Activated CD8-positive, alpha-beta T cell treated with anti-CD3 and anti-CD28 coated beads, Interleukin-2, amount 10 ng/mL, durations not matched to agents 7 days and 5 days (primary cell): ENCODE data around the gene USP54. TPM values are rescaled to one million over a fixed set of nuclear protein-coding genes. Genes with fewer than 3 reads are reported as not detected.

ENCODE experiments used
- ATAC-seq: fragments of 150-1000 bp; cut with Tn5 transposase; one replicate; pipeline ENCODE4 v1.10.0; 2021; ENCODE audit warnings: moderate library complexity
- CTCF ChIA-PET: fragments of 350-600 bp; sonication (Branson Sonifier 250); formaldehyde crosslinking; loops from one replicate; lab custom pipeline; 2021; ENCODE audit warnings: antibody characterized with exemption; lab: Charles Lee
- POLR2A ChIA-PET: fragments of 350-600 bp; sonication (Branson Sonifier 250); formaldehyde crosslinking; loops from one replicate; lab custom pipeline; 2021; ENCODE audit warnings: antibody characterized with exemption; lab: Charles Lee
- DNase-seq: peaks from one replicate; pipeline ENCODE4 v3.0.0-alpha.2; 2020
- H3K27ac Mint-ChIP-seq: one replicate; pipeline ENCODE4 v1.8.0; 2021; ENCODE audit warnings: mild to moderate bottlenecking, mixed read lengths
- H3K27me3 Mint-ChIP-seq: one replicate; pipeline ENCODE4 v1.8.0; 2021; ENCODE audit warnings: low read depth, mixed read lengths
- H3K36me3 Mint-ChIP-seq: one replicate; pipeline ENCODE4 v1.8.0; 2021; ENCODE audit warnings: low read depth, mixed read lengths
- H3K4me1 Mint-ChIP-seq: one replicate; pipeline ENCODE4 v1.8.0; 2021; ENCODE audit warnings: low read depth, mixed read lengths
- H3K4me3 Mint-ChIP-seq: one replicate; pipeline ENCODE4 v1.8.0; 2021; ENCODE audit warnings: mild to moderate bottlenecking, mixed read lengths
- H3K9me3 Mint-ChIP-seq: one replicate; pipeline ENCODE4 v1.8.0; 2022; ENCODE audit warnings: mixed read lengths; ENCODE audit not compliant: insufficient read depth
- total RNA-seq, 2 experiments: library from RNA; stranded (reverse); gene quantifications; one replicate each; pipeline ENCODE4 v1.2.3, GENCODE V29; 2021

USP54 gene
- total RNA-seq, 2 experiments from 2014 or later = 3.7 to 4.3 TPM

DNA sequence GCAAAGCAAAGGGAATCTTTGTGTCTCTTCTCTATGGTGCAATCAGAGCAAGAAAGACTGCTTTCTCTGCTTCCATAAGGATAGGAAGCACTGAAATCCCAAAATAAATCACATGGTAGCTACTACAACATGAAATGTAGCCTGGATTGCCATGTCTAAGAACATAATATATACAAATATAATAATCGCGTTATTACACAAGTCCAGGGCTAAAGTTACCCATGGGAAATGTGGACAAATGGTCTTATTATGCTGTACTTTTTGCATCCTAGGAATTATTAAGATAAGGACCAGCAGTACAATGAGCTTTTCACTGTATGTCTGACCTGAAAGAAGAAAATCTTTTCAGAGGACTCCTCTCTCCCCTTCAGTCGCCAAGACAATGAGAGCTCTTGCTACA lies 71.8 kb downstream of the USP54 start:
- no peaks in the 10 kb centered on the region for H3K27me3 Mint-ChIP-seq
- H3K9me3 Mint-ChIP-seq = no peaks in the 10 kb centered on the region
- POLR2A ChIA-PET = no interaction called here
- CTCF ChIA-PET = interaction anchor here (5.0 to 5.5 kb wide), 2 partner anchors 10 to 125 kb away, joined by 24 to 25 read pairs; no protein-coding TSS in a partner anchor
- H3K4me1 Mint-ChIP-seq = no peaks in the 10 kb centered on the region
- no peak overlapping the region for H3K4me3 Mint-ChIP-seq
- no peaks in the 10 kb centered on the region for H3K36me3 Mint-ChIP-seq
- no peak overlapping the region for H3K27ac Mint-ChIP-seq
- no peak for DNase-seq
- no peak for ATAC-seq

DNA sequence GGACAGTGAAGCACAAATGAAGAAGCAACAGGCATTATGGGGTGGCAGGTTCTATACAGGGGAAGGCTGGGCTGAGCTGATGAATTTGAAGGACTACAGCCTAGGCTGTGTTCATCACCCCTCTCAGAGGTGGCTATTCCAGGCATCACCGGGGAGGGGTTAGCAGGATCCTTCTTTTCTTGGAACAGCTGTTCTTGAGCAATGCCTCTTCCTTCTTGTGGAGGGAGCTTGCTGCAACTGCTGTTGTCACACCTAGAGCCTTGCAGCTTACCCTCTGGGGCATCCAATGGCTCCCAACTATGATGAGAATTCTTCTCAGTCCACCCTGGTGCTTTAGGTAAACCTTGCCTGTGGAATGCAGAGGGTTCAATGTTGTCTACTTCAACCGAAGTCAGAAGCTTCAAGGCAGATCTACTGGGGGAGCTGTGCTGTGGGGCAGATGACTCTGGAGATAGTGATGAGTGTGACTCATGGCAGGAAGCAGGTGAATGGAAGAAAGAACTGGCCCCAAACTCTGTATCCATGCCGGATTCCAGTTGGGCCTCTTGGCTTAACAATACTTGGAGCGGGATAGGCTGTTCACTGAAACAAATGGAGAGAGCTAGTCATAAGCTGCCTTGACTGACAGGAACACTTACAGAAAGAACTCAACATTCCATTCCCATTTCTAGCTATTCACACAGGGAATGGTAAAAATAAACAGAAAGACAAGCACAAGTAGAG lies 73.8 kb downstream of the USP54 start:
- POLR2A ChIA-PET = no interaction called here
- CTCF ChIA-PET = interaction anchor here (2.0 to 5.5 kb wide), 2 partner anchors 12 to 127 kb away, joined by 8 to 24 read pairs; no protein-coding TSS in a partner anchor

DNA sequence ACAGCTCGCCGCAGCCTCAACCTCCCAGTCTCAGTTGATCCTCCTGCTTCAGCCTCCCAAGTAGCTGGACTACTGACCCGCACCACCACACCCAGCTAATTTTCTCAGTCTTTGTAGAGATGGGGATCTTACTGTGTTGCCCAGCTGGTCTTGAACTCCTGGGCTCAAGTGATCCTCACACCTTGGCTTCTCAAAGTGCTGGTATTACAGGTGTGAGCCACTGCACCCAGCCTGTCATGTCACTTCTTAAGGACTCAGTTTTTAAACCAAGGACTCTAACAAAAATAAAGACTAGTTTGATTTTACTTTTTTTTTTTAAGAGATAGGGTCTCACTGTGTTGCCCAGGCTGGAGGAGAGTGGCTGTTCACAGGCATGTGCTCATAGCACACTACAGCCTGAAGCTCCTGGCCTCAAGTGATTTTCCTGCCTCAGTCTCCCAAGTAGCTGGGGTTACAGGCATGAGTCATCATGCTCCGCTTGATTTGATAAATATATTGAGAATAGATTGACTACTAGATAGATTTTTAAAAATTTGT lies 78.9 kb downstream of the USP54 start:
- ATAC-seq (no peak), DNase-seq (no peak)
- Mint-ChIP-seq H3K4me1 (peaks cover 4% of the 10 kb centered on the region), H3K27ac (no peak overlapping the region), H3K4me3 (no peak overlapping the region), H3K36me3 (no peaks in the 10 kb centered on the region), H3K9me3 (no peaks in the 10 kb centered on the region), H3K27me3 (no peaks in the 10 kb centered on the region)
- CTCF ChIA-PET = interaction anchor here (1.0 kb wide), 1 partner anchor 133 kb away, joined by 3 read pairs; no protein-coding TSS in a partner anchor
- POLR2A ChIA-PET = interaction anchor here (0.6 kb wide), 1 partner anchor 24 kb away, joined by 3 read pairs; no protein-coding TSS in a partner anchor

More for the DNA sequence above, 73.8 kb downstream of the USP54 start:
- Mint-ChIP-seq H3K27ac (no peak overlapping the region), H3K27me3 (no peaks in the 10 kb centered on the region), H3K4me1 (no peaks in the 10 kb centered on the region), H3K4me3 (no peak overlapping the region), H3K9me3 (no peaks in the 10 kb centered on the region), H3K36me3 (no peaks in the 10 kb centered on the region)
- DNase-seq = no peak
- no peak for ATAC-seq

DNA sequence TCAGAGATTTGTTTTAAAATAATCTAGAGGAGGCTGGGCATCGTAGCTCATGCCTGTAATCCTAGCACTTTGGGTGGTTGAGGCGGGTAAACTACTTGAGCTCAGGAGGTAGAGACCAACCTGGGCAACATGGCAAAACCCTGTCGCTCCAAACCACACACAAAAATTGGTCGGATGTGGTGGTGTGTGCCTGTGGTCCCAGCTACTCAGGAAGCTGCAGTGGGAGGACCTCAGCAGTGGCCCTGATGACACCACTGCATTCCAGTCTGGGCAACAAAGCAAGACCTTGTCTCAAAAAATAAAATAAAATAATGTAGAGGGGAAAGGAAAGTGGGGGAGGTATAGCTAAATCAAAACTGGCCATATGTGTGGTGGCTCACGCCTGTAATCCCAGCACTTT lies 81.4 kb downstream of the USP54 start:
- Mint-ChIP-seq H3K27ac (no peak overlapping the region), H3K27me3 (no peaks in the 10 kb centered on the region)
- POLR2A ChIA-PET = interaction anchor here (0.6 kb wide), 1 partner anchor 1135 kb away, joined by 3 read pairs; no protein-coding TSS in a partner anchor

GRCh38 chr10:73506491-73506890 lies 84.7 kb downstream of the USP54 start:
- ATAC-seq (no peak), DNase-seq (no peak)
- Mint-ChIP-seq H3K36me3 (peaks cover 15% of the 10 kb centered on the region), H3K4me1 (peaks cover 10% of the 10 kb centered on the region), H3K9me3 (no peaks in the 10 kb centered on the region), H3K27ac (no peak overlapping the region), H3K4me3 (no peak overlapping the region), H3K27me3 (no peaks in the 10 kb centered on the region)
- ChIA-PET CTCF (interaction anchor here (1.0 kb wide), 1 partner anchor 137 kb away, joined by 3 read pairs; no protein-coding TSS in a partner anchor), POLR2A (interaction anchor here (3.0 kb wide), 1 partner anchor 11 kb away, joined by 13 read pairs; the partner anchor contains the start of gene PPP3CB)

More for the DNA sequence above, 81.4 kb downstream of the USP54 start:
- Mint-ChIP-seq H3K36me3 (peaks cover 5% of the 10 kb centered on the region), H3K4me1 (peaks cover 4% of the 10 kb centered on the region), H3K4me3 (no peak overlapping the region), H3K9me3 (no peaks in the 10 kb centered on the region)
- DNase-seq (peak; percentile 48), ATAC-seq (peak; percentile 44)
- CTCF ChIA-PET = interaction anchor here (1.0 kb wide), 1 partner anchor 20 kb away, joined by 3 read pairs; no protein-coding TSS in a partner anchor

GRCh38 chr10:73506074-73506473 lies 85.1 kb downstream of the USP54 start:
- Mint-ChIP-seq H3K27me3 (no peaks in the 10 kb centered on the region), H3K4me1 (peaks cover 15% of the 10 kb centered on the region), H3K36me3 (peaks cover 19% of the 10 kb centered on the region), H3K27ac (no peak overlapping the region), H3K4me3 (no peak overlapping the region), H3K9me3 (no peaks in the 10 kb centered on the region)
- ChIA-PET CTCF (interaction anchor here (1.0 kb wide), 1 partner anchor 138 kb away, joined by 3 read pairs; no protein-coding TSS in a partner anchor), POLR2A (interaction anchor here (3.0 kb wide), 1 partner anchor 11 kb away, joined by 13 read pairs; the partner anchor contains the start of gene PPP3CB)
- DNase-seq = no peak
- no peak for ATAC-seq

GRCh38 chr10:73503037-73503436 lies 88.1 kb downstream of the USP54 start:
- no peaks in the 10 kb centered on the region for H3K9me3 Mint-ChIP-seq
- H3K27ac Mint-ChIP-seq = no peak overlapping the region
- peaks cover 22% of the 10 kb centered on the region for H3K36me3 Mint-ChIP-seq
- peaks cover 17% of the 10 kb centered on the region for H3K4me1 Mint-ChIP-seq
- POLR2A ChIA-PET = no interaction called here
- no peak overlapping the region for H3K4me3 Mint-ChIP-seq
- H3K27me3 Mint-ChIP-seq = no peaks in the 10 kb centered on the region
- no peak for DNase-seq
- no peak for ATAC-seq
- CTCF ChIA-PET = interaction anchor here (0.7 kb wide), 1 partner anchor 11 kb away, joined by 3 read pairs; no protein-coding TSS in a partner anchor

DNA sequence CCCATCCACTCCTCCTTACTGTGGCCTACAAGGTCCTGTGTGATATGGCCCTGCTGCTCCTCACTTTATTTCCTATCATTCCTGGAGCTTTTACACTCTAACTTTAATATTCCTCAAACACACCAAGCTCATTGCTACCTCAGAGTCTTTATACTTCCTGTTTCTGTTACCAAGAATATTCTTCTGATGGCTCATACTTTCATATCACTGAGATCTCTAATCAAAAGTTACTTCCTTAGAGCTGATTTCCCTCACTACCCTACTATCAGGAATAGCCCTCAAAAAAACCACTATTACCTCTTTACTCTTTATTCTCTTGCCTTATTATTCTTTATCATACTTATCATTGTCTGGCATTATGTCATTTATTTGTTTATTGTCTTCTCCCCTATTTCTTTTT lies 89.5 kb downstream of the USP54 start:
- DNase-seq (no peak), ATAC-seq (no peak)
- POLR2A ChIA-PET = no interaction called here
- CTCF ChIA-PET = interaction anchor here (1.0 to 1.4 kb wide), 4 partner anchors 10 to 247 kb away, joined by 3 to 5 read pairs (median 4); no protein-coding TSS in a partner anchor
- Mint-ChIP-seq H3K27me3 (no peaks in the 10 kb centered on the region), H3K4me3 (no peak overlapping the region), H3K36me3 (peaks cover 28% of the 10 kb centered on the region), H3K9me3 (no peaks in the 10 kb centered on the region), H3K4me1 (peaks cover 27% of the 10 kb centered on the region), H3K27ac (peak overlapping the region; percentile 37)

GRCh38 chr10:73497623-73498022 lies 93.5 kb downstream of the USP54 start:
- Mint-ChIP-seq H3K27ac (no peak overlapping the region), H3K4me1 (peaks cover 56% of the 10 kb centered on the region), H3K4me3 (no peak overlapping the region), H3K27me3 (no peaks in the 10 kb centered on the region), H3K9me3 (no peaks in the 10 kb centered on the region), H3K36me3 (peaks cover 38% of the 10 kb centered on the region)
- ATAC-seq (no peak), DNase-seq (no peak)
- POLR2A ChIA-PET = interaction anchor here (3.5 kb wide), 1 partner anchor 85 kb away, joined by 16 read pairs; the partner anchor contains the start of gene ANXA7
- CTCF ChIA-PET = interaction anchor here (1.0 kb wide), 1 partner anchor 31 kb away, joined by 3 read pairs; no protein-coding TSS in a partner anchor

- ChIA-PET CTCF (interaction anchor here (1.1 to 1.6 kb wide), 4 partner anchors 34 to 249 kb away, joined by 3 to 9 read pairs (median 4); partner anchors contain the start of gene DNAJC9), POLR2A (interaction anchor here (0.6 to 3.5 kb wide), 13 partner anchors 11 to 249 kb away, joined by 3 to 16 read pairs (median 7); partner anchors contain the start of genes ANXA7, CFAP70, DNAJC9 and MRPS16)
- no peaks in the 10 kb centered on the region for H3K9me3 Mint-ChIP-seq
- H3K4me1 Mint-ChIP-seq = peaks cover 50% of the 10 kb centered on the region
- H3K36me3 Mint-ChIP-seq = peaks cover 34% of the 10 kb centered on the region
- peak within 1 kb of the TSS; percentile 94 for H3K4me3 Mint-ChIP-seq
- peak within 1 kb of the TSS; percentile 96 for H3K27ac Mint-ChIP-seq
- H3K27me3 Mint-ChIP-seq = no peaks in the 10 kb centered on the region
- DNase-seq (peak; percentile 95), ATAC-seq (peak; percentile 85)
These were observed 95.1 kb downstream of the USP54 start, which contains the start of gene PPP3CB for GRCh38 chr10:73495884-73496674. TSS of gene PPP3CB (minus strand) at chr10:73496024. CDS start at chr10:73495889, 135 bp downstream.
